Central memory CD4-positive, alpha-beta T cell (primary cell): ENCODE data around the gene NPC1L1.

Experiments used
- DNase-seq: peaks from one replicate; pipeline ENCODE4 v3.0.0; 2022
- total RNA-seq, 3 experiments: gene quantifications; one replicate each; lab custom pipeline; 2026; lab: John Stamatoyannopoulos, UW

The NPC1L1 gene, protein sequence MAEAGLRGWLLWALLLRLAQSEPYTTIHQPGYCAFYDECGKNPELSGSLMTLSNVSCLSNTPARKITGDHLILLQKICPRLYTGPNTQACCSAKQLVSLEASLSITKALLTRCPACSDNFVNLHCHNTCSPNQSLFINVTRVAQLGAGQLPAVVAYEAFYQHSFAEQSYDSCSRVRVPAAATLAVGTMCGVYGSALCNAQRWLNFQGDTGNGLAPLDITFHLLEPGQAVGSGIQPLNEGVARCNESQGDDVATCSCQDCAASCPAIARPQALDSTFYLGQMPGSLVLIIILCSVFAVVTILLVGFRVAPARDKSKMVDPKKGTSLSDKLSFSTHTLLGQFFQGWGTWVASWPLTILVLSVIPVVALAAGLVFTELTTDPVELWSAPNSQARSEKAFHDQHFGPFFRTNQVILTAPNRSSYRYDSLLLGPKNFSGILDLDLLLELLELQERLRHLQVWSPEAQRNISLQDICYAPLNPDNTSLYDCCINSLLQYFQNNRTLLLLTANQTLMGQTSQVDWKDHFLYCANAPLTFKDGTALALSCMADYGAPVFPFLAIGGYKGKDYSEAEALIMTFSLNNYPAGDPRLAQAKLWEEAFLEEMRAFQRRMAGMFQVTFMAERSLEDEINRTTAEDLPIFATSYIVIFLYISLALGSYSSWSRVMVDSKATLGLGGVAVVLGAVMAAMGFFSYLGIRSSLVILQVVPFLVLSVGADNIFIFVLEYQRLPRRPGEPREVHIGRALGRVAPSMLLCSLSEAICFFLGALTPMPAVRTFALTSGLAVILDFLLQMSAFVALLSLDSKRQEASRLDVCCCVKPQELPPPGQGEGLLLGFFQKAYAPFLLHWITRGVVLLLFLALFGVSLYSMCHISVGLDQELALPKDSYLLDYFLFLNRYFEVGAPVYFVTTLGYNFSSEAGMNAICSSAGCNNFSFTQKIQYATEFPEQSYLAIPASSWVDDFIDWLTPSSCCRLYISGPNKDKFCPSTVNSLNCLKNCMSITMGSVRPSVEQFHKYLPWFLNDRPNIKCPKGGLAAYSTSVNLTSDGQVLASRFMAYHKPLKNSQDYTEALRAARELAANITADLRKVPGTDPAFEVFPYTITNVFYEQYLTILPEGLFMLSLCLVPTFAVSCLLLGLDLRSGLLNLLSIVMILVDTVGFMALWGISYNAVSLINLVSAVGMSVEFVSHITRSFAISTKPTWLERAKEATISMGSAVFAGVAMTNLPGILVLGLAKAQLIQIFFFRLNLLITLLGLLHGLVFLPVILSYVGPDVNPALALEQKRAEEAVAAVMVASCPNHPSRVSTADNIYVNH (N-terminal part only)
- total RNA-seq, result 0.04 to 0.58 (median 0.16) reads per million in 3 experiments

DNA sequence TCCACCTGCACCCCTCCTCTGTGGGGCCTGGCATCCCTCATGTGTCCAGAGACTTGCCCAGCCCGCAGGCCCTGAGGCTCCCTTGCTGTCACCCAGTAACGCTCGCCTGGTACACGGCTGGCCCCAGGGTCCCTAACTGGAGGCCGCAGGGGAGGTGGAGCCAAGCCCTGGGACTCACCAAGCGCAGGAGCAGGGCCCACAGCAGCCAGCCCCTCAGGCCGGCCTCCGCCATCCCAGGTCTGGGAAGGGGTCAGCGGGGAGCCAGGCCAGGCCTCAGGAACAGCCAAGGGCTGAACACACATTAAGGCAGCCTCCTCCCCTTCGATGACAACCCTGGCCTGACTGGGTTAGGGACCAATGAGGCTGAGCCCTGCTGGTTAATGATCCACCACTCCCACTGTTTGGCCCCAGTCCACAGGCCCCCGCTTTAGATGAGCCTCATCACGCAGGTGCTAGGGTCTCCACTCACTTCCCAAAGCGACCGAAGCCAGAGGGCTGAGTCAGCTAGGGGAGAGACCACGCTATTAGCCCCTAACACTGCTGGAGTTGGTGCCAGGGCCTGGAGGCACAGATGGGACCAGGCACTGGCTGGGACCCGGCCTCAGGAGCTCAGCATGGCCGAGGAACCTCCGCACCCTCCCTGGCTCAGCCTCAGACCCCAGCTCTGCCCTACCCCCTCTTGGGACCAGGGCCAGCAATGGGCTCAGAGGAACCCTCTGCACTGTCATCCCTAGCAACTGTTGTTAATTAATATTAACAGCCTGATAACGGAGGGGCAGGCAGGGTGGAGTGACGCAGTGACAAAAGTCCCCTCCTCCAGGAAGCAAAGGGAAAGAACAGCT is at the start of gene NPC1L1:
Gene NPC1L1, minus strand, starts transcription at position 303 of the 842 bp plus-strand sequence. Its CDS starts 71 bp downstream, at position 232.
- no peak for DNase-seq

DNA sequence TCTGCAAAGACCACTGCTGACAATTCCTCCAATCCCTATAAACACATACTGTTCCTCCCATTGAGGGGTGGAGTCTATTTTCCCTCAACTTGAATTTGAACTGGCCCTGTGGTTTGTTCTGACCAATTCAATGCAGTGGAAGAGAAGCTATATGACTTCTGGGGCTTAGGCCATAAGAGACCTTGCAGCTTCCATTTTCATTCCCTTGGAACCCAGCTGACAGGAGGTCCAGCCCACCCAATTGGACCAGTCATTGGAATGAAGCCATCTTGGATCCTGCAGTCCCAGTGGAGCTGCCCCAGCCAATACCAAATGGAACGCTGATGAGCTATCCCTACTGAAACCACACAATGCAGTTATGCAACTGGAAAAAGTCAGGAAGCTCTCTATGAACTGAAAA is 49.8 kb upstream of the NPC1L1 start:
- no peak for DNase-seq

DNA sequence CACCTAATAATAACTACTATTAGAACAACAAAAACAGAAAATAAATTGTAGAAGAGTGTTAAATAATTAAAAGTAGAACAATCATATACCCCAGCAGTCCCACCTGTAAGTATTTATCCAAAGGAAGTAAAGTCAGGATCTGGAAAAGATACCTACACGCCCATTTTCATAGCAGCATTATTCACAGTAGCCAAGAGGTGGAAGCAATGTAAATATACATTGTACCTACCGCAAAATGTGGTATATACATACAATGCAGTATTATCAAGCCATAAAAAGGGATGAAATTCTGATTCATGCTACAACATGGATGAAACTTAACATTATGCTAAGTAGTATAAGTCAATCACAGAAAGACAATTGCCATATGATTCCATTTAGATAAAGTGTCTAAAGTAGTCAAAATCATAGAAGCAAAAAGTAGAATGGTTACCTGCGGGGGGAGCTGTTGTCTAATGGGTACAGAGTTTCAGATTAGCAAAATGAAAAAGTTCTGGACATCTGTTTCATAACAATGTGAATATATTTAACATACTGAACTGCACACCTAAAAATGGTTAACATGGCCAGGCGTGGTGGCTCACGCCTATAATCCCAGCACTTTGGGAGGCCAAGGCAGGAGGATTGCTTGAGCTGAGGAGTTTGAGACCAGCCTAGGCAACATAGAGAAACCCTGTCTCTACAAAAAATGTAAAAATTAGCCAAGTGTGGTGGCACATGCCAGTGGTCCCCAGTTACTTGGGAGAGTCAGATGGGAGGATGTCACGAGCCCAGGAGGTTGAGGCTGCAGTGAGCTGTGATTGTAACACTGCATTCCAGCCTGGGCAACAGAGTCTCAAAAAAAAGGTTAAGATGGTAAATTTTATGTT is 46.9 kb upstream of the NPC1L1 start:
- peak; percentile 53 for DNase-seq

GRCh38 chr7:44583146-44583865 is 42.2 kb upstream of the NPC1L1 start:
- no peak for DNase-seq

DNA sequence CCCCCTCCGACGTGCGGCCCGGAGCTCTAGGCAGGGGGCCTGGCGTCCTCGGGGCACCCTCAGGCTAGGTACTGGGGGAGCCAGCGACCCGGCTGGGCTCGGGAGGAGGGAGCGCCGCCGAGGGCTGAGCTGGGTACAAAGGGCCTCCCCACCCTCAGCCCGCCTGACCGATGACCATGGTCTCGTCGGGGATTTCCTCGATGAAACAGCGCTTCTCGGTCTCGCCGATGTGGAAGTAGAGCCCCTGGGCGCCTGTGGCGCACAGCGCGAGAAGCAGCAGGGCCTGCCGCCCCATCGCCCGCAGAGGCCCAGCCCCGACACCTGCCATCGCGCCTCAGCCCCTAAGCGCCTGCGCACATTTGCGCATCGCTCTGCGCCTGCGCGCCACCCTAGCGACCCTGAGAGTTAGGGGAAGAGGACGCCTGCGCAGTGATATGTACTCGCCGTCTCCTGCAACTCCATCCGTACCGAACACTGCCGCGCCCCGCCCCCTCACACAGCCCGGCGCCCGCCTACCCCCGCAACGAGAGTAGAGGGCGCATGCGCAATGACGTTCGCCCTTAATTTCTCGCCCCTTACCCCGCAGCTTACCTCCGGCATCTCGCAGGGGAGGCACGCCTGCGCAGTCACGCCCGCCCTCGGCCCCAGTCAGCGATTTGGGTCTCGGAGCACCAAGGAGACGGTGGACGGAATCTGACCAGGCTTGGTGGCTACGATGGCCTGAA is 40.9 kb upstream of the NPC1L1 start, which contains the start of gene TMED4:
Gene TMED4, minus strand, starts transcription at position 353 of the 725 bp plus-strand sequence. Its CDS starts 25 bp downstream, at position 328.
- peak; percentile 100 for DNase-seq

GRCh38 chr7:44580945-44581878 is 40.1 kb upstream of the NPC1L1 start:
- peak; percentile 64 for DNase-seq

DNA sequence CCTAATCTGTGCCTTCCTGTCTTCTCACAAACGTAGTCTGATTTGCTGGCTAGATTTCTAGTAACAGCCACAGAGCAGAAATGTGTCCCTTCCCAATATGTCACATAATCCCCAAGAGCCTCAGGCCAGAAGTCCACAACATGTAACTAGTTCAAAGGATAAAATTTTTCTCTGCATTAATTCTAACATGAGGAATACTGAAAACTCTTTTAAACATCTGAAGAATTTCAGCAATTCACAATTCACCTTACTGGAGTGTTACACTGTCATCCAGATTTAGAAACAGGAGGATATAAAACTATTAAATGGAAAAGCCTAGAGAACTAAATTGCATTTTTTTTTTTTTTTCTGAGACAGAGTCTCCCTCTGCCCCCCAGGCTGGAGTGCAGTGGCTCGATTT is 35.1 kb upstream of the NPC1L1 start:
- DNase-seq, result no peak

GRCh38 chr7:44575054-44575453 is 33.9 kb upstream of the NPC1L1 start:
- no peak for DNase-seq

- DNase-seq, result no peak
Measured at GRCh38 chr7:44574287-44574872, 33.2 kb upstream of the NPC1L1 start.

DNA sequence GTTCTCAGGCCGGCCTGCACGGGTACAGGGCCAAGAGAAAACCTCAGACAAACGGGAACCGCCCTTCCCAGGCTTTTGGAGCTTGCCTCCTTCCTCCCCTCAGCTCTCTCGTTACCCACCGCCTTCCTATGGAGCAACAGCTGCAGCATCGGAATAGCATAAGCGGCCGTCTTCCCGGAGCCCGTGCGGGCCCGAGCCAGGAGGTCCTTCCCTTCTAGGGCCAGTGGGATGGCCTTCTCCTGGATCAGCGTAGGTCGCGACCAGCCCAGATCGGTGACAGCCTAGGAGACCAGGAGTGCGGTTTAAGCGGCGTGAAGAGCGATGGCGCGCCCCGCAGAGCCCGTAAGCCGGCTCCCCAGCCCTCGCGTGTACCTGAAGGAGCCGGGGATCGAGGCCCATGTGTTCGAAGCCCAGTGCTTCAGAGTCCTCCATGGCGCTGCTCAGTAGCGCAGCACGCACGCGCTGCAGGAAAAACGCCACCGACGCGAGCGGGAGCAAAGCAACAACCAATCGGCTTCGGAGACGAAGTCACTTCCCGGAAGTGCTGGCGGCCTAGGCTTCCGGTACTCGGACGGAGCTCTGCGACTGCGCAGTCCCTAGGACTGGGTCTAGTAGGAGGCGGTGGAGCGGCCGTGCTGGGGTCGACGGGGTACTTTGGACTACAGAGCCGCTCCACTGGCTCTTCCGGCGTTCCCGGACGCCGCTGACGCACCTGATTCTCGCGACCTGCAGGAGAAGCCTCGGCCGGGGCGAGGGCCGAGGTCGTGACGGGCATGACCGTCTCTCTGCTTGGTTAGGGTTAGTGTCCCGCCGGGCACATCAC is 32.5 kb upstream of the NPC1L1 start, which contains the start of gene DDX56:
Gene DDX56, minus strand, starts transcription at position 445 of the 823 bp plus-strand sequence. Its CDS starts 13 bp downstream, at position 432.
- DNase-seq, result peak; percentile 87

GRCh38 chr7:44572771-44573170 is 31.6 kb upstream of the NPC1L1 start:
- DNase-seq, result no peak

DNA sequence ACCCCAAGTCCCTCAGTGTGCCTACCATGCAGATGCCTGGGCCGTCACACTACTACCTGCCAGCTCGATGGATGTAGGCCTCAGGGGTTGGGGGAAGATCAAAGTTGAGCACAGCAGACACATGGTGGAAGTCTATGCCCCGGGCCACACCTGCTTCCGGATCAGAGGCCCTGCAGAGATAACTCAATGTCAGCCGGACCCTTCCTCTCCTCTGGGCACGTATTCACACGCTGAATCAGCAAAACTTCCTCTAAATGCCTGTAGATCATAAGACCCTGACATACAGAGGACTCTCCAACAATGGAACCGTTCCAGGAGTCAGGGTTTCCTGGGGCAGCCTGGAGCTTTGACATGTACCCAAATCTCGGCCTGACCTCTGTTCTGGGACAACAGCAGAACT is 28.8 kb upstream of the NPC1L1 start:
- no peak for DNase-seq

- no peak for DNase-seq
Measured at GRCh38 chr7:44568771-44569560, 27.8 kb upstream of the NPC1L1 start.

GRCh38 chr7:44567884-44568283 is 26.8 kb upstream of the NPC1L1 start:
- no peak for DNase-seq

- no peak for DNase-seq
Measured at GRCh38 chr7:44566680-44567079, 25.6 kb upstream of the NPC1L1 start.
